ENCODE results near the gene ADAMTS6. TPM values are rescaled to one million over a fixed set of nuclear protein-coding genes. Genes with fewer than 3 reads are reported as not detected.

The ADAMTS6 gene
- total RNA-seq, 6 donors from 2014 or later: 2.2 to 19.4 (median 6.5) TPM

- no peak overlapping the region for H3K4me3 ChIP-seq
- H3K9me3 ChIP-seq: no peaks in the 10 kb centered on the region
- 84 to 85% methylated on average over 4 of the region's 4 CpGs for WGBS, 2 donors
- H3K27ac ChIP-seq: no peak overlapping the region
- H3K27me3 ChIP-seq: no peaks in the 10 kb centered on the region
- no peak for TF ChIP-seq POLR2AphosphoS5 (IDR thresholded peaks at IDR 0.05)
- no peak for TF ChIP-seq POLR2A (IDR thresholded peaks at IDR 0.05)
- no peak for TF ChIP-seq CTCF (IDR thresholded peaks at IDR 0.05)
- TF ChIP-seq EP300 (IDR thresholded peaks at IDR 0.05): no peak
- no peak for ATAC-seq (ENCODE audit: low FRiP score in 2 of 2)
- no peaks in the 10 kb centered on the region for H3K36me3 ChIP-seq
- DNase-seq: no peak
- H3K4me1 ChIP-seq: no peaks in the 10 kb centered on the region
Measured at GRCh38 chr5:65248896-65249295, 232.8 kb downstream of the ADAMTS6 start.

- TF ChIP-seq POLR2A (IDR thresholded peaks at IDR 0.05) (no peak), CTCF (IDR thresholded peaks at IDR 0.05) (no peak), EP300 (IDR thresholded peaks at IDR 0.05) (no peak), POLR2AphosphoS5 (IDR thresholded peaks at IDR 0.05) (no peak)
- H3K4me3 ChIP-seq: no peak overlapping the region
- 86 to 89% methylated on average over 2 of the region's 2 CpGs for whole genome bisulfite sequencing, 2 donors
- no peaks in the 10 kb centered on the region for H3K36me3 ChIP-seq
- no peaks in the 10 kb centered on the region for H3K4me1 ChIP-seq
- ATAC-seq (ENCODE audit: low FRiP score in 2 of 2) (no peak), DNase-seq (no peak)
- H3K27ac ChIP-seq: no peak overlapping the region
- no peaks in the 10 kb centered on the region for H3K9me3 ChIP-seq
- no peaks in the 10 kb centered on the region for H3K27me3 ChIP-seq
Measured at GRCh38 chr5:65247594-65247993, 234.1 kb downstream of the ADAMTS6 start.

- Histone ChIP-seq H3K27me3 (no peaks in the 10 kb centered on the region), H3K4me1 (no peaks in the 10 kb centered on the region), H3K4me3 (no peak overlapping the region), H3K27ac (no peak overlapping the region), H3K36me3 (no peaks in the 10 kb centered on the region), H3K9me3 (no peaks in the 10 kb centered on the region)
- no peak for TF ChIP-seq CTCF (IDR thresholded peaks at IDR 0.05)
- no peak for TF ChIP-seq POLR2A (IDR thresholded peaks at IDR 0.05)
- no peak for TF ChIP-seq POLR2AphosphoS5 (IDR thresholded peaks at IDR 0.05)
- TF ChIP-seq EP300 (IDR thresholded peaks at IDR 0.05): no peak
- DNase-seq: no peak
- WGBS, 2 donors: 73 to 89% methylated on average over 4 of the region's 4 CpGs
- ATAC-seq (ENCODE audit: low FRiP score in 2 of 2): no peak
Measured at GRCh38 chr5:65246741-65247140, 235.0 kb downstream of the ADAMTS6 start.

GRCh38 chr5:65244031-65244430 lies 237.7 kb downstream of the ADAMTS6 start:
- 89% methylated on average over 4 of the region's 4 CpGs for WGBS, 2 donors
- TF ChIP-seq POLR2AphosphoS5 (IDR thresholded peaks at IDR 0.05): no peak
- TF ChIP-seq EP300 (IDR thresholded peaks at IDR 0.05): no peak
- TF ChIP-seq POLR2A (IDR thresholded peaks at IDR 0.05): no peak
- TF ChIP-seq CTCF (IDR thresholded peaks at IDR 0.05): no peak
- H3K27ac ChIP-seq: no peak overlapping the region
- H3K4me1 ChIP-seq: no peaks in the 10 kb centered on the region
- H3K36me3 ChIP-seq: no peaks in the 10 kb centered on the region
- DNase-seq (no peak), ATAC-seq (ENCODE audit: low FRiP score in 2 of 2) (no peak)
- H3K9me3 ChIP-seq: no peaks in the 10 kb centered on the region
- no peak overlapping the region for H3K4me3 ChIP-seq
- H3K27me3 ChIP-seq: no peaks in the 10 kb centered on the region

- Histone ChIP-seq H3K36me3 (no peaks in the 10 kb centered on the region), H3K4me3 (no peak overlapping the region), H3K9me3 (no peaks in the 10 kb centered on the region), H3K27me3 (no peaks in the 10 kb centered on the region), H3K27ac (no peak overlapping the region), H3K4me1 (no peaks in the 10 kb centered on the region)
- DNase-seq: no peak
- WGBS, 2 donors: 62 to 68% methylated on average over 2 of the region's 2 CpGs
- TF ChIP-seq EP300 (IDR thresholded peaks at IDR 0.05) (no peak), POLR2A (IDR thresholded peaks at IDR 0.05) (no peak), POLR2AphosphoS5 (IDR thresholded peaks at IDR 0.05) (no peak), CTCF (IDR thresholded peaks at IDR 0.05) (no peak)
- ATAC-seq (ENCODE audit: low FRiP score in 2 of 2): no peak
Measured at GRCh38 chr5:65243161-65243560, 238.6 kb downstream of the ADAMTS6 start.

All from upper lobe of left lung (tissue), 6 donors.